Neural cell (in vitro differentiated cells): Measurements from ENCODE around the gene MYO6. TPM values are rescaled to one million over a fixed set of nuclear protein-coding genes. Genes with fewer than 3 reads are reported as not detected.

Source experiments
- H2AFZ ChIP-seq: fragments of 200-600, 300-800 bp; sonication (generic), shearing (Covaris generic); 2 replicates; pipeline ENCODE4 v1.6.0; 2014; ENCODE audit warnings: low read depth, mild to moderate bottlenecking, antibody characterized with exemption, low read length, moderate library complexity
- H3F3A ChIP-seq: fragments of 200-600 bp; shearing (Covaris generic); 2 replicates; pipeline ENCODE4 v1.6.1; 2016; ENCODE audit warnings: mild to moderate bottlenecking, moderate library complexity, mixed read lengths, antibody characterized with exemption, low read length; ENCODE audit not compliant: insufficient read depth, poor library complexity, severe bottlenecking
- H3K27ac ChIP-seq: fragments of 200-600, 300-800 bp; sonication (generic), shearing (Covaris generic); 2 replicates; pipeline ENCODE4 v1.5.1; 2014; ENCODE audit warnings: mild to moderate bottlenecking, low read length, moderate library complexity
- H3K27me3 ChIP-seq: fragments of 300-800, 200-600 bp; sonication (generic), shearing (Covaris generic); 2 replicates; pipeline ENCODE4 v1.6.0; 2014; ENCODE audit warnings: mild to moderate bottlenecking, low read depth, low read length, moderate library complexity; ENCODE audit not compliant: insufficient read depth
- H3K36me3 ChIP-seq: fragments of 300-800, 200-600 bp; sonication (generic), shearing (Covaris generic); 2 replicates; pipeline ENCODE4 v1.5.1; 2014; ENCODE audit warnings: mild to moderate bottlenecking, antibody characterized with exemption, low read length, moderate library complexity; ENCODE audit not compliant: insufficient read depth
- H3K4me2 ChIP-seq: fragments of 300-800, 200-600 bp; sonication (generic), shearing (Covaris generic); 2 replicates; pipeline ENCODE4 v1.6.0; 2014; ENCODE audit warnings: mild to moderate bottlenecking, low read length
- H3K4me3 ChIP-seq: fragments of 300-800, 200-600 bp; sonication (generic), shearing (Covaris generic); 2 replicates; pipeline ENCODE4 v1.5.1; 2014; ENCODE audit warnings: mild to moderate bottlenecking, low read length, moderate library complexity
- H3K79me2 ChIP-seq: fragments of 200-600 bp; shearing (Covaris generic); replicated peaks from 2 replicates; pipeline ENCODE4 v1.6.0; 2014; ENCODE audit warnings: mild to moderate bottlenecking, low read length, moderate library complexity; ENCODE audit not compliant: insufficient read depth
- H3K9ac ChIP-seq: fragments of 300-800, 200-600 bp; sonication (generic), shearing (Covaris generic); 2 replicates; pipeline ENCODE4 v1.6.1; 2016; ENCODE audit warnings: mild to moderate bottlenecking, low read length, mixed read lengths
- H3K9me2 ChIP-seq: fragments of 200-600 bp; shearing (Covaris generic); 2 replicates; pipeline ENCODE4 v1.6.1; 2016; ENCODE audit warnings: mild to moderate bottlenecking, low read length, mixed read lengths; ENCODE audit not compliant: insufficient read depth
- H3K9me3 ChIP-seq: fragments of 200-600, 300-800 bp; sonication (generic), shearing (Covaris generic); 2 replicates; pipeline ENCODE4 v1.6.1; 2016; ENCODE audit warnings: mild to moderate bottlenecking, mixed run types, low read length, moderate library complexity, mixed read lengths
- H4K20me1 ChIP-seq: fragments of 200-600 bp; shearing (Covaris generic); 2 replicates; pipeline ENCODE4 v1.6.1; 2016; ENCODE audit warnings: mild to moderate bottlenecking, mixed run types; ENCODE audit not compliant: insufficient read depth
- CTCF ChIP-seq: fragments of 450-650 bp; IDR thresholded peaks from 2 replicates; pipeline ENCODE4 v1.5.1; 2014; ENCODE audit warnings: antibody characterized with exemption, mild to moderate bottlenecking, moderate library complexity; ENCODE audit not compliant: poor library complexity, severe bottlenecking
- EP300 ChIP-seq: fragments of 450-650 bp; conservative IDR thresholded peaks from 2 replicates; pipeline ENCODE4 v1.6.1; 2014; ENCODE audit warnings: antibody characterized with exemption, mild to moderate bottlenecking, moderate library complexity; ENCODE audit not compliant: poor library complexity, severe bottlenecking
- EZH2 ChIP-seq: fragments of 200-600, 300-800 bp; shearing (Covaris generic), sonication (generic); IDR thresholded peaks from 2 replicates; pipeline ENCODE4 v1.6.1; 2014; ENCODE audit warnings: antibody characterized with exemption, low read length, borderline replicate concordance, mild to moderate bottlenecking; ENCODE audit not compliant: insufficient read depth, poor library complexity, severe bottlenecking
- MXI1 ChIP-seq: fragments of 450-650 bp; conservative IDR thresholded peaks from 2 replicates; pipeline ENCODE4 v1.6.1; 2014; ENCODE audit warnings: antibody characterized with exemption, mild to moderate bottlenecking; ENCODE audit not compliant: poor library complexity, severe bottlenecking
- POLR2AphosphoS5 ChIP-seq: IDR thresholded peaks from 2 replicates; pipeline ENCODE4 v1.6.1; 2012
- RAD21 ChIP-seq: fragments of 450-650 bp; conservative IDR thresholded peaks from 2 replicates; pipeline ENCODE4 v1.6.1; 2014; ENCODE audit warnings: antibody characterized with exemption, mild to moderate bottlenecking, moderate library complexity
- REST ChIP-seq: IDR thresholded peaks from 2 replicates; pipeline ENCODE4 v1.6.1; 2012; ENCODE audit warnings: borderline replicate concordance
- SMC3 ChIP-seq: fragments of 450-650 bp; conservative IDR thresholded peaks from 2 replicates; pipeline ENCODE4 v1.6.1; 2014; ENCODE audit warnings: antibody characterized with exemption, mild to moderate bottlenecking, moderate library complexity; ENCODE audit not compliant: poor library complexity
- TAF1 ChIP-seq: IDR thresholded peaks from 2 replicates; pipeline ENCODE4 v1.6.1; 2012; ENCODE audit warnings: low read depth
- polyA plus RNA-seq: library from polyadenylated mRNA; depleted of rRNA; stranded (reverse); fragments of >200 nt; gene quantifications from 2 replicates; pipeline ENCODE4 v1.2.3, GENCODE V29; 2014

The MYO6 gene
- polyA plus RNA-seq, 1 donor from 2014 or later, result 49.1 TPM

GRCh38 chr6:75922226-75922625, 173.2 kb downstream of the MYO6 start:
- H3K9me3 ChIP-seq, result no peaks in the 10 kb centered on the region
- no peak for TF ChIP-seq RAD21
- TF ChIP-seq REST, result no peak
- no peak for TF ChIP-seq CTCF
- TF ChIP-seq EZH2, result no peak
- no peak for TF ChIP-seq TAF1
- no peak overlapping the region for H3K9ac ChIP-seq
- no peak overlapping the region for H3K4me3 ChIP-seq
- H4K20me1 ChIP-seq, result no peaks in the 10 kb centered on the region
- no peaks in the 10 kb centered on the region for H3F3A ChIP-seq
- H3K27me3 ChIP-seq, result no peaks in the 10 kb centered on the region
- no peak overlapping the region for H3K4me2 ChIP-seq
- H3K79me2 ChIP-seq, result no peaks in the 10 kb centered on the region
- H2AFZ ChIP-seq, result no peak overlapping the region
- no peaks in the 10 kb centered on the region for H3K36me3 ChIP-seq
- H3K9me2 ChIP-seq, result peaks cover 4% of the 10 kb centered on the region
- H3K27ac ChIP-seq, result no peak overlapping the region

- Histone ChIP-seq H3K9me2 (peaks cover 4% of the 10 kb centered on the region), H3K27ac (no peak overlapping the region), H4K20me1 (no peaks in the 10 kb centered on the region), H3K9ac (no peak overlapping the region), H2AFZ (no peak overlapping the region), H3K4me2 (no peak overlapping the region), H3K79me2 (no peaks in the 10 kb centered on the region), H3K4me3 (no peak overlapping the region), H3K27me3 (no peaks in the 10 kb centered on the region), H3K9me3 (no peaks in the 10 kb centered on the region), H3F3A (no peaks in the 10 kb centered on the region), H3K36me3 (no peaks in the 10 kb centered on the region)
- TF ChIP-seq CTCF (no peak), RAD21 (no peak), POLR2AphosphoS5 (no peak), TAF1 (no peak), EZH2 (no peak), REST (no peak), MXI1 (no peak), SMC3 (no peak), EP300 (no peak)
These were observed 177.5 kb downstream of the MYO6 start for GRCh38 chr6:75926293-75927168.
